ENCODE measurements around the gene LRRC63.

LRRC63 gene

DNA sequence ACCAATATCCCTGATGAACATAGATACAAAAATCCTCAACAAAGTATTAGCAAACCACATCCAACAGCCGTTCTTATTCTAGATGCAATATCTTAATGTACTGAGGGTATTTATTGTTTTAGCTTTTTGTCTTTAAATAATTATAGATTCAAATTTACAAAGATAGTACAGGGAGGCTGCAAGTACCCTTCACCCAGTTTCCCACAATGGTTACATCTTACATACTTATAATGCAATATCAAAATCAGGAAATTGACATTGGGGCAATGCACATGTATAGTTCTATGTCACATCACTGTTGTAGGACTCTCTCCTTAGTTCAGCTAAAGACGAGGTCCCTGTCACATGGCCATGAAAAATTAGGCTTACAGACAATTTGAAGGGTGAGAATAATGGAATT is 99.5 kb downstream of the LRRC63 start:
- DNase-seq (ENCODE audit: low read depth, low spot score) = no peak

DNA sequence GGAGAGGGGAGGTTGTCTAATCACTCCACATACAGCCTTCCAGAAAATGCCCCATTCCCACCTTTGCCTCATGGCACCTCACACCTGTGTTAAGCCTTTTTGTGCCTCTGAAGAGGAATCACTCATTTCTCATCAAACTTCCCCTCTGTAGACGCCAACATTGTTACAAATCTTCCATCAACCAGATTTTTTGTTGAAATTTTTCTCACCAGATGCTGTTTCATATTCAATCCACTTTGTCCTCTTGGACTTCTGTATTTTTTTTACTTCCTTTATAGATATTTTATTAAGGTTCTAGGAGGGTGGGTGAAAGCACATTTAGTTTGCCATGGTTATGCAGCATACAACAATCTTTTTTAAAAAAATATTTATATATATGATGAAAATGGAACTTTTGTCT is 101.3 kb downstream of the LRRC63 start:
- DNase-seq (ENCODE audit: low read depth, low spot score) = no peak

DNA sequence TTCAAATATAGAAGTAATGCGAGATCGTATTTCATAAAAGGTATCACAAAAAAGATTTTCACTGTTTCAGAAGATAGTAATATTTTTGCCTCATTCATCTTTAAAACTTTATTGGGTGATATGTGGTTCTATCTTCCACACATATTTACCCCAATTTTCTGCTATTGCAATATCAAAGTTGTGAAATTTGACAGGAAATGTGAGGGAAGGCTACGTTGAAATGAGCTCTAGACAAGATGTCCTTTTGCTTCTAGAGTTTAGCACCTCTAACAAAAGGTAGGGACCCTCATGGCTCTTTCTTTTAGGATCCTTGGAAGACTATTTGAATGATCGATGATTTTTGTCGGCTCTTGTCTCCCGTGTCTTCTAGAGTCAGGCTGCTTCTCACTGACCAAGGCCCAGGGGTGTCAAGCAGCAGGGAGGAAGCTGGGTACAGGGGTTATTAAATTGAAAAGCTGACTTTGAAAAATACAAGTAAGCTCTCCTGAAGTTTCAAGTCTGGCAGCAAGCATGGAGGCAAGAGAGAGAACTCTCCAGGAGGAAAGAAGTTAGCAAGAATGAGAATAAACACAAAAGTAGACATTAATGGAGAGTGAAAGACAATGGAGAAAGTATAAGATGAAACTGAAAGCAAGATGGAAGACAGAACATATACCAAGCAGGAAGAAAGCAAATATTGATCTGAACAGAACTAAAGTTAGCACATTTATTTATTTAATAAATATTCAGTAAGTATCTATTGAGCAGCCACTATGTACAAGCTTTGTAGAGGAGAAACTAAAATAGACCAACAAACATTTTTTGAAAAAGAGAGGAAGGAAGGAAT is 101.9 kb downstream of the LRRC63 start:
- no peak for DNase-seq (ENCODE audit: low read depth, low spot score)

DNA sequence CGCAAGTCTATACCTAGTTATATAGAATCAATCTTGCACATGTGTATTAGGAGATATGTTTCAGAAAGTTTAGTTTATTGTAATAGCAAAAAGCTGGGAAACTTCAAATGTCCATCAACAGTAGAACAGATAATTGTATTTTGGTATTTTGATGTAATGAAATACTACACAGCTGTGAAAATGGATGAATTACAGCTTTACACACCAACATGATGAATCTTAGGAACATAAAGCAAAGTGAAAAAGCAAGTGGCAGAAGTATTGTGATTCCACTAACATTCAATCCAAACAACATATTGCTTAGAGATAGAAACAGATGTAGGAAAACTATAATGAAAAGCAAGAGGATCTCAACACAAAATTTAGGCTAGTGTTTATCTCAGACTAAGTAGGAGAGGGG is 102.9 kb downstream of the LRRC63 start:
- no peak for DNase-seq (ENCODE audit: low read depth, low spot score)

DNA sequence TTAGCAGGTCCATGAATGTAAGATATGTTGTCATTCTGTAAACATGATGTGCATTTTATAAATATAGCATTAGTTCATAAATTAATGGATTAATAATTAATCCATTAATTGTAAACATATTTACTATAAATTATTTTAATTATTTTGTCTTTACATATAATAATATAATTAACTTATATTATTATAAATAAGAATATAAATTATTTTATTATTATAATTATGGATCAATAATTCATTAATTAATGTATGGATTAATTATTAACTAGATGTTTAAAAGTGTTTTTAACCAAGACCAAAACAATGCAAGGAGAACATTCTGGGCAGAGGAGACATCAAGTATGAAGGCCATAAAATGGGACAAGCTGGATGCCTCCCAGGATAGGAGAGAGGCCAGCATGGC is 103.3 kb downstream of the LRRC63 start:
- no peak for DNase-seq (ENCODE audit: low read depth, low spot score)

DNA sequence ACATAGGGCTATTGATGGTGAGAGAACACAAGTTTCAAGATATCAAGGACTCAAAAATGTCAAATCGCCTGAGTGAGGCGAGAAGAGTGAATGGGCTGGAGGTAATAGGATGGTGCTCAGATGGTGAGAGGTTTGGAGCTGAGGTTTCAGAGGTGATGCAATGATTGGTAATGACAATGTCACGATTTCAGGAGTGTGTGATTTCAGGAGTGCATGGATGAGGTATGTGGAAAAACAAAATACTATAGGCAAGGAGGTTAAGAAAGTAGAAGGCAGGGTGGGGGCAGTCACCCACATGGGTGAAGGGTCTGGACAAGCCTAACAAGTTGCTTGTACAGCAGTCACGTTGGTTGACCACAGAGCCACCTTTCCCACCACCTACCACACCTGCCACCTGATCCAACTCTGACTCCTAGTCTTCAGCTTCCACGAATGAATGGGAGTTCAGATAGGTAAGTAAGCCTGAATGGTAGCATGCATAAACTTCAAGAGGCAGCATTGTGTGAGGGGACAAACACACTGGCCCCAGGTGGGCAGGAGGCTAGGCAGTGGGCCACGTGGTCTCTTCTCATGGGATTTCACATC is 103.9 kb downstream of the LRRC63 start:
- DNase-seq (ENCODE audit: low read depth, low spot score) = no peak

DNA sequence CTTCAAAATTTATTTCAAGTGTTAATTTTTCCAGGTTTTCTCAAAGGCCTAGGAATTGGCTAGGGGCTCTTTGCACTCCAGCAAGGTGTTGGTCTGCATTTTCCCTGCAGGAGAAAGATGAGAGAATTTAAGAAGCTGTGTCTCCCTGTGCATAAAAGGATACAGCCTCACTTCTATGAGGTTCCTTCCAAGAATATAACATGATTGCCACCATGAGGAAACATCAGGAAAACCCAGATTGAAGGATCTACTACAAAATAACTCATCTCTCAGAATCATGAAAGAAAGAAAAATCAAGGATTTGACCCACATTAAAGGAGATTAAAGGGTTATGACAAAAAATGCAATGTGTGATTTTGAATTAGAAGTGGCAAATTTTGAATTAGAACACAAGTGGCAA is 105.4 kb downstream of the LRRC63 start:
- no peak for DNase-seq (ENCODE audit: low read depth, low spot score)

DNA sequence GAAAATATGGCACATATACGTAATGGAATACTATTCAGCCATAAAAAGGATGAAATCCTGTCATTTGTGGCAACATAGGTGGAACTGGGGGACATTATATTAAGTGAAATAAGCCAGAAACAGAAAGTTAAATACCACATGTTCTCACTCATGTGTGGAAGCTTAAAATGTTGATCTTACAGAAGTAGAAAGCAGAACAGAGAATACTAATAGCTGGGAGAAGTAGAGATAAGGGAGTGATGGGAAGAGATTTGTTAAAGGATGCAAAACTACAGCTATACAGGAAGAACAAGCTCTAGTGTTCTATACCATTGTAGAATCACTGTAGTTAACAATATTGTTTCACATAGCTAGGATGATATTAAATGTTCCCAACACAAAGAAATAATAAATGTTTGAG is 107.3 kb downstream of the LRRC63 start:
- DNase-seq (ENCODE audit: low read depth, low spot score) = no peak

DNA sequence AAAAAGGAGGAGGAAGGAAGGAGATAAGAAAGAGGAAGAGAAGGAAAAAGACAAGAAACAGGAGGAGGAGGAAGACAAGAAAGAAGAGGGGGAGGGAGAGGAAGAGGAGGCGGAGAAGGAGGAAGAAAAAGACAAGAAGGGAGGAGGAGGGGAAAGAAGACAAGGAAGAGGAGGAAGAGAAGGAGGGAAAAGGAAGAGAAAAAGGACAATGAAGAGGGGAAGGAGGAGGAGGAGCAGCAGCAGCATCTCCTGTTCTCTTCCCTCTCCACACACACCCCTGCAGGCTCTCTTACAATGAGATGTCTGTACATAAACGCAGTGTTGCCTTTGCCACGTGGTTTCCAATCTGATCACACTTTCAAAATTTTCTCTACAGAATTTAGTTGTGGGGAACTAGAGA is 108.7 kb downstream of the LRRC63 start:
- no peak for DNase-seq (ENCODE audit: low read depth, low spot score)

DNA sequence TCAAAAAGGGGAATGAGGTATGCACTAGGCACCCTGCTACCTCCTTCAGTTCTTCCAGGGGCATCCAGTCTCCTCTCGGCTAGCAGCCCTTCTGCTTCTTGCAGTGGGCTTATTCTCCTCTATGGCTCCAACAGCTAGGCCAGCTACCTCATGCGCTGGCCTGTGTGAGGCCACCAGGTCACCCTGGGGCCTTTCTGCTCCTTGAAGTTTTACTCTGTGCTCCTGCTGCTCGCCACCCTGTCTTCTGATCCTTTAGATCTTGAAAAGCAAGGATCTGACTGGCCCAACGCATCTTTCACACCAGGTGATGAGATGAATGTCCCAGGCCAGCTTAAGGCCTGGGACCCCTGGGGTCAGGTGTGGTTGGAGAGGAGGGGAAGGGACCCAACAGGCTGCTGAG is 109.1 kb downstream of the LRRC63 start:
- no peak for DNase-seq (ENCODE audit: low read depth, low spot score)

DNA sequence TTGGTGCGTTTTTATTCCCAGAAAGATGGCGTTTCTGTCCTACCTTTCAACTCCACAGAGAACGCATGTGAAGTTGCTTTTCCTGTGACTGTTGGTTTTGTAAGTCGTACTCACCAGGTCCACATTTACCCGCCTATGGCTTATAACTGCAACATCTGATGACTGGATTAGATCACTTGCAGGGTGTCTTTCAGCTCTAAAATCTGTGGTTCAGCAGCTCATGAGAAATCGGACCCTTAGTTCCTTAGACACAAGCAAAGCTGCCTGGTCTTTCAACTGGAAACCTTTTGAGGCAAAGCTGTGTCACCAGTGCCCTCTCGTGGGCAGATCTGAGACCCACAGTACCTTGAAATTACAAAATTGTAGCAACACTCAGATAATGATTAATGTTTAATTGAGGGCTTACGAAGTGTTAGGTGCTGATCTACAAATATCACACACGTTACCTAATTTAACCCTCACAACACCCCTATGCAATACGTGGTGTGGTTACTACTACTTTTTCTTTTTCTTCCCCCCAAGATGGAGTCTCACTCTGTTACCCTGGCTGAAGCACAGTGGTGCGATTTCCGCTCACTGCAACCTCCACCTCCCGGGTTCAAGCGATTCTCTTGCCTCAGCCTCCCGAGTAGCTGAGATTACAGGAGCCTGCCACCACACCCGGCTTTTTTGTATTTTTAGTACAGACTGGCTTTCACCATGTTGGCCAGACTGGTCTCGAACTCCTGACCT is 109.9 kb downstream of the LRRC63 start:
- DNase-seq (ENCODE audit: low read depth, low spot score) = peak; percentile 57

DNA sequence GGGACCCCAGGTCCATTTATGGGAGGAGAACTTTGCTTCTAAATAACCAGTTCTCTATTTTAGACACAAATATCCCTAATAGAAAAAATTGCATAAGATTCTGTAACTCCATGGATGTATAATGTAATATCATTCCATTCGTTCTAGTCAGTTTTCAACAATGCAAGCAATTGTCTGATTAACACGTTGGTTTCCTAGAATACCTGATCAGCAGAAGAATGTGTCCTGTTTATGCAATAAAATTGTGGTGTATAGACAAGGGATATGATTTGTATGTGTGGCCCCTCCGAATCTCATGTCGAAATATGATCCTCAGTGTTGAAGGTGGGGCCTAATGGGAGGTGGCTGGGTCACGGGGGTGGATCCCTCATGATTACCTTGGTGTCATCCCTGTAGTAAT is 113.2 kb downstream of the LRRC63 start:
- DNase-seq (ENCODE audit: low read depth, low spot score) = no peak
